SH-SY5Y (cell line): ENCODE data around the gene DNAJB8.

Experiments used
- GATA2 ChIP-seq: IDR thresholded peaks from 2 replicates; pipeline ENCODE4 v1.6.1; 2011; ENCODE audit warnings: mild to moderate bottlenecking, low read depth, low read length
- GATA3 ChIP-seq: IDR thresholded peaks from 2 replicates; pipeline ENCODE4 v1.6.1; 2011; ENCODE audit warnings: low read depth, mild to moderate bottlenecking, low read length, moderate library complexity

Gene DNAJB8

DNA sequence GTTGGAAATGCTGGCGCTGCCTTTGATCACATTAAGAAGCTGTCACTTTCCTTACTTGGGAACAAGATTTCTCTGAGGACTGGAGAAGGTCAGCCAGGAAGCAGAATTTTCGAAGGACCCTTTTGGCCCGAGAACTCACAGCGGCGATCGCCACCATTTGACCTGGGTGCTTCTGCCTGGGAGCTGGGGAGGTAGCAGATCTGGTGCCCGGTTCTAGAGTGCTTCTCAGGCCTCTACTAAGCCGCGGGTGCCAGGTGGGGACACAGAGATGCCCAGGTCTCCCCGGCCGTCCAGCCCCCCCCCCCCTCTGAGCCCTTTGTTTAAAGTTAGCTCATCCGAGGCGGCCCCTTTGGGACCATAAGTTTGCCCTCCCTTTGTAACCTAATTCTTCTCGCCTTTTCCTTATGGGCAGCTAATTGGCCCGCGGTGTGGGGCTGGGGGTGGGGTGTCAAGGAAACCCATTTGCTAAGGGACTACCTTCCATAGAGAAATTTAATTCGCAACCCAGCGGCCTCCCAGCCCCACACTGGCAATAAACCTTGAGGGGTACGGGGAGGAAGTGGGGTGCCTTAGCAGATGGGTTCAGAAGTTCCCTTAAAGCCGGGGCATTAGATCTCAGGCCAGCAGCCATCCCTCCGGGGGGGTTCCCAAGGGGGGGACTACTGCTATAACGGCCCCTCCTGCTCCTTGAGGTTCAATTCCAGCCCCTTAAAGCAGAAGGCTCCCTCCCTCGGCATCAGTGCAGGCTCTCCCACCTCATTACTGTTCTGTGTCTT is 24.4 kb upstream of the DNAJB8 start:
- TF ChIP-seq GATA3 (no peak), GATA2 (no peak)

DNA sequence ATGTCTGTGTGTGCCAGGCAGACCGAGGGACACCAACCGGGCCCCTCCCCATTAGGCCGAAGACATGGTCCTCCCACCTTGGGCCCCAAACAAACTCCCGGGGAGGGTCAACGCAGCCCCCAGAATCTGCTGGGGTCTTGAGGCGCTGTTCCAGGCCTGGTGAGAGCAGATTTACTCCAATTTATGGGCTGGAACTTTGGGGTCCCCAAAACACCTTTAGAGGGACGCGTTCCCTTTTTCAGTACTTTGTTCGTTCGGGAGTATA is 23.9 kb upstream of the DNAJB8 start:
- TF ChIP-seq GATA2 (no peak), GATA3 (no peak)

DNA sequence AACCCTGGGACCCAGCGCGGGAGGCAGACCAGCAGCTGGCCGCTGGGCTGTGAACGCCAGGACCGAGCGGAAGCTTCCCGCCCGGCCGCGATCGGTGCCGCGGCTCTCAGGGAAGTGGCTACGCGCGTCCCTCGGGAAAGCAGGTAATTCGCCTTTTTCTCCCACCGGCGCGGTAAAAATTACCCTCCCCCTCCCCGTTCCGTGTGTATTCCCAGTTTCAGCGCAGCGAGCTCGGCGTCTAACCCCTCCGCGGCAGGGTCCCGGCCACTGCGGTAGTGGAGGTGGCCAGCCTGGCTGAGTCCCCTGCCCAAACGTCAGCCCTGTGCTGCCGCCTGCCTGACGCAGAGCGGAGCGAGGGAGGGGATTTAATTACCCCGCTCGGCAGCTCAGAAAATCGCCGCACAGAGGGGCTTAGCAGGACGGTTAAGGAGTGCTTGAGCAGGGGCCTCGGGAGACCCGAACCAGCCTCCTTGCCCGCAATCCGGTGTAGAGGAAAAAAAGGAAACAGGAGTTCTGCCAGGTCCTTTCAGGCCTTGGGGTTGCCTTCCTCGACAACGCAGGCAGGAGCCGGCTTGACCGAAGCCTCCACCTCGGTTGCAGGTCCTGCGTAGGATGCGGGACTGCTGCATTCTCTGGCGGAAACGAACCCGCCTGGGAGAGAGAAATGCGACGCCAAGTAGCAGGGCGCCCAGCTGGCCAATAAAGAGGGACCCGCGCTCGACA is 23.4 kb upstream of the DNAJB8 start:
- TF ChIP-seq GATA3 = no peak
- no peak for TF ChIP-seq GATA2

DNA sequence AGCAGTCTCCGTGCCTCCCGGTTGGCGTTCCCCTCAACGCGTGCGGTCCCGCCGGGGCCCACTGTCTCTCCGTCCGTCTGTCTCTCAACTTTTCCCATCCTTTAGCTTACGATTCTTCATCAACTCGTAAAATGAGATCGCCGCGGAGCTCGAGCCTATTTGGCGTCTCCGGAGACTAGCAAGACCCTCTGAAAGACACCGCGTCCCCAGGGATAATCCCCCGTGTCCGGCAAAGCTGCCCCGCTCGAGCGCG is 22.9 kb upstream of the DNAJB8 start:
- TF ChIP-seq GATA2 (no peak), GATA3 (no peak)

DNA sequence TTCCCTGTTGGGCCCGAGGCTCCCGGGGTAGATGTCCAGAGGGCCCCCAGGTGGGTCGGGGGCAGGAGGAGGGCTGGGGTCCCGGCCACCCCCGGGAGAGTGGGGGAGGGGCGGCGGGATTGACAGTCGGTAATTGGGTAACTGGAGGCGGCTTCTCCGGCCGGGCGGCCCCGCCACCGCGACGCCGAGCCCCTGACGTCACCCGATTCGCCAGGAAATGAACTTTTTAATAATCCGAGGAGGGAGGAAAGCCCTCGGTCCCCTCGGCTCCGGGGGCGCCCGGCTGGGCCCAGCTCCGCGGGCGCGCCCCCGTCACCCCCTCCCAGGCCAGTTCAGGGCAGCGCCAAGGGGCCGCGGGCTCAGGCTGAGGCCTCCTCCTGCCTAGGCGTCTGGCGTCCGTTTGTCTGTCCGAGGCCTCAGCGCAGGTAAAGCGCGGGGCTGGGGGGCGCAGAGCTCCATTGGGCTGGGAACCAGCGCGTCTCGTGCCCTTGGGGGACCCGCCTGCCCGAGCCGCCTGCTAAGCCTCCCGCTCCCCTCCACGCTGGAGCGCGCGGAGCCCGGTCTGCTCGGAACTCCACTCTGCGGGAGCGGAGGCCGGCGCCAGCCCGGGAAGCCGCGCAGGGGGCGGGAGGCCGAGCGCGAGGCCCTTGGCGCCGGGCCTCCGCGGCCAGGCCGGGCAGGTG is 22.4 kb upstream of the DNAJB8 start:
- TF ChIP-seq GATA3 = no peak
- TF ChIP-seq GATA2 = no peak

DNA sequence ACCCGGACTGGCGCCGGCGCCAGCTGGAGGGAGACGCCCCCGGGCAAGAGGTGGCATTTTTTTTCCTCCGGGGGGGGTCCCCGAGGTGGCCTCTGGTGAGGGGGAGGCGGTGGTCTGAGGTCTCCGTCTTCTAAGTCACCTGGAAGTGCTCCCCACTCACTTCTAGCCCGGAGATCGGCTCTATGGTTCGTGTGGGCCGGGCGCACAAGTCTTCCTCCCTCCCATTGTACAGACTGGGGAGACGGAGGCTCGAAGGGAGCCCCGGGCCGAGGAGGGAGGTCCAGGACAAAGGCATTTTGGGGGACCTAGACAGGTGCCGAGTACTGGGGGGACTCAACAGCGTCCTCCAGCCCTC is 21.9 kb upstream of the DNAJB8 start:
- TF ChIP-seq GATA2 (no peak), GATA3 (no peak)

DNA sequence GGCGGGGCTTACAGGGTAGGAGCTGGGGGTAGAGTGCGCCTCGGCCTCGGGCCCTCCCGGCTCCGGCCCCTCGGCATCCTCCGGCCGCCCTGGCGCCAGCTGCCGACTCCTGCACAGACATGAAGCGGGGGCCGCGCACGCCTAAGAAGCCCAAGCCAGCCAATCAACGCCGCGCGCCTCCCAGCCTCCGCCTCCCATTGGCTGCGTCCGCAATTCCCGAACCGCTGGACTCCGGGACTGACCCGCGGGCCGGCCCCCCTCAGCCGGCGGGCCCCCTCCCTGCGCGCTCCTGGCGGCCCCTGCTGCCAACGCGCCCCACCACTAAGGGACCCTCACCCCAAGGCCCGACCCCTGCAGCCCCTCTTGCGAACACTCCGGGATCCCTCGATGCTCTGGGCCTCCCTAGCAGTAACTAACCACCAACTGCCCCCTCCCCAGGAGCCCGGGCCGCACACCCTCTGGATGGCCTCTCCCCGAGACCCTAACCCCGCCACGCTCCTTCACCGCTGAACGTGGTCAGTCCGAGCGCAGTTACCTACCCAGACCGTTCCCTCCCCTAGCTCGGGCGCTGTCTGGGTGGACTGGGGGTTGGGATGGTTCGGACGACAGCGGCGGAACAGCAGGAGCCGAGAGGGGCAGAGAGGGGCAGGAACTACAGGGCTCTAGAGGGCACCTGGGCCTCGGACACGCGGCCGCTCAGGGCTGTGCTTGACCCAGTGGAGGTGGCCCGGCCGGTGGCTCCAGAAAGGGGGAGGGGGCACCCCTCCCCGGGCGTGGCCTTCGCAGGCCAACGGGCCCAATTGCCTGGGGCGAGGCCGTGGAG is 21.3 kb upstream of the DNAJB8 start:
- TF ChIP-seq GATA3 = no peak
- TF ChIP-seq GATA2 = no peak

DNA sequence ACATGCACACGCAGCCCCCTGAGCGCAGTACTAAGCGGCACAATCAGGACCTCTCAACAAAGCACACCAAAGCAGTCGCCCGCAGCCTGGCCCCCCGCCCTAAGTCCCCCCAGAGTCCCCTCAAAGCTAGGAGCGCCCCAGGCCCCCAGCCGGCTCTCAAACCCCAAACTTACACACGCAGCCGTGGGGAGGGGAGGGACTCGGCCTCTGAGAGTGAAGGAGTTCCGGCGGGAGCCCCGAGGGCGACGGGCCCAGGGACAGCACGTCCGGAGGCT is 20.8 kb upstream of the DNAJB8 start:
- TF ChIP-seq GATA2 (no peak), GATA3 (no peak)

DNA sequence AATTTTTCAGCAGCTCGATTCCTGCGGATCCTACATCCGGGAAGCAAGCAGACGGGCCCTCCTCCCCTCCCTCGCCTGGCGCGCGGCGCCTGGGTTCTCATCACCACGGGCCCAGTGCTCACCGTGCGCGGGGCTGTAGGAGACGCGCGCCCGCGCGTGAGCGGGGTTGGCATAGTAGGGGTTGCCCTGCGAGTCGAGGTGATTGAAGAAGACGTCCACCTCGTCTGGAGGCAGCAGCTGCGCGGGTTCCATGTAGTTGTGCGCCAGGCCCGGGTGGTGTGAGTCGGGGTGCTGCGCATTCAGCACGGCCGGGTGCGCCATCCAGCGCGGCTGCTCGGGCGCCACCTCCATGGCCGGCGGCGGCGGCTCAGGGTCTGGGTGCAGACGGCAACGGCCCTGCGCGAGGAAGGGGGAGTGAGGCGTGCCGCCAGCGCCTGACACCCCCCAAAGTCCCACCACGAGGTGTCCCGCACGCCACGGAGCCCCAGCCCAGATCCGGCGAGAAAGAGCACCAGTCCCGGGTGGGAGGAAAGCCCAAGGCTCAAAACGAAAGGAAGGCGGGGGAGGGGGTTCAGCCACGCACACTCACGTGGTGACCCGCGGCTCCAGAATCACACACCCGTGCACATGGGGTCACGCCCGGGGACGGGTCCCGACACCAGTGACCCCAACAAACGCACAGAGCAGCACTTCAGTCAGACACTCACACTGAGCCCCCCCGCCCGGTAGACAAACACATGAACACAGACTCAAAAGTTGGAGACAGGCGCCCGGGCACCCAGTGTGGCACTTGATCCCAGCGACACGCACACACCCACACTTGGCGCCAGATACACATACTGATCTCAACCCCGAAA is 20.2 kb upstream of the DNAJB8 start:
- TF ChIP-seq GATA2 (no peak), GATA3 (no peak)

DNA sequence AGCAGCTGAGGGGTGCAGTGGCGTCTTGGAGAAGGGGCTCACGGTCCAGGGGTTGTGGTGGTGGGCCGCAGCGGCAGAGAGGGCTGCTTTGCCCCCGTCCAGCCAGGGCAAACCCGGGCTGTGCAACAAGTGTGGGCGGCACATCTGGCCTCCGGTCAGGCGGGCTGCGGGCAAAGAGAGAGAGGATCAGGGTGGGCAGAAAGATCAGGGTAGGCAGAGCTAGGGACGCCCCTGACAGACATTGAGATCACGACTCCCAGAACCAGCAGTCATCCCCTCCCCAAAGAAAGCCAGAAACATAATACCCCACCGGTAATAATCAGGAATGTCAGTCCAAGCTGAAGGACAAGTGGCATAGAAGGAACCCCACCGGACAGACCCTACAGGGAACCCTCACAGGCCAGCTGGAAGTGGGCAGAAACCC is 19.5 kb upstream of the DNAJB8 start:
- TF ChIP-seq GATA2 = no peak
- TF ChIP-seq GATA3 = no peak

DNA sequence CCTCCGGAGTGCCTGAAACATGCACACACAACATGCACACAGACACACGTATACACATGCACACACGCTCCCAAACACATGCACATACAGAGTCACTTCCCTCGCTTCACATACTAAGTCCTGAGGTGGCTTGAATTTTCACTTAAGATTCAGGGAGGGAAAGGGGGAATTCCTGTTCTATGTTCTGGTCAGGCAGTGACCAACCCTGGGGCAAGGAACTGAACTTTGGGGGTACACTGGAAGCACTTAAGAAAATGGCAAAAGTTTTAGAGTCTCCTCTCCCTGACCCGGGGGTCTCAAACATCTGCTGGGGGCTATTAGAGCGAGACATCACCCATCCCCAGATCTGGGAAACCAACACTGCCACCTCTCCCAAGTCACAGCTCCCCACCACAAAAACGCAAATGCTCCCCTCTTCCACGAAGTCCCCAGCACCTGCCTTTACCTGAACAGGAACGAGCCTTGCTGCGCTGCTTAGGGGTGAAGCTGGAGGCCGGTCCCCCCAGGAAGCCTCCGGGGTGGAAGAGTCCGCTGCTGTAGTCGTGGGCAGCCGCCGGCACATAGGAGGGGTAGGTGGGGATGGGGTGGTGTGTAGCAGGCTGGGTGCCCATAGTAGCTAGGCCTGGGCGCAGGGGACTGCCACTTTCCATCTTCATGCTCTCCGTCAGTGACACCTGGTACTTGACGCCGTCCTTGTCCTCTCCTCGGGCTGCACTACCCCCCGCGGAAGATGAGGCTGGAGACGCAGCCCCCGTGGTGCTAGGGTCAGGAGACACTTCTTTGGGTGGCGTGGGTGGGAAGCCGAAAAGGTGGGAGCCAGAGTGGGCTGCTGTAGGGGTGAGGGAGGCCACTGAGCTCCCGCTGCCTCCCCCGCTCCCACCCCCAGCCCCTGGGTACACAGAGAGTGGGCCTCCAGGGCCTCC is 18.9 kb upstream of the DNAJB8 start:
- no peak for TF ChIP-seq GATA3
- no peak for TF ChIP-seq GATA2

DNA sequence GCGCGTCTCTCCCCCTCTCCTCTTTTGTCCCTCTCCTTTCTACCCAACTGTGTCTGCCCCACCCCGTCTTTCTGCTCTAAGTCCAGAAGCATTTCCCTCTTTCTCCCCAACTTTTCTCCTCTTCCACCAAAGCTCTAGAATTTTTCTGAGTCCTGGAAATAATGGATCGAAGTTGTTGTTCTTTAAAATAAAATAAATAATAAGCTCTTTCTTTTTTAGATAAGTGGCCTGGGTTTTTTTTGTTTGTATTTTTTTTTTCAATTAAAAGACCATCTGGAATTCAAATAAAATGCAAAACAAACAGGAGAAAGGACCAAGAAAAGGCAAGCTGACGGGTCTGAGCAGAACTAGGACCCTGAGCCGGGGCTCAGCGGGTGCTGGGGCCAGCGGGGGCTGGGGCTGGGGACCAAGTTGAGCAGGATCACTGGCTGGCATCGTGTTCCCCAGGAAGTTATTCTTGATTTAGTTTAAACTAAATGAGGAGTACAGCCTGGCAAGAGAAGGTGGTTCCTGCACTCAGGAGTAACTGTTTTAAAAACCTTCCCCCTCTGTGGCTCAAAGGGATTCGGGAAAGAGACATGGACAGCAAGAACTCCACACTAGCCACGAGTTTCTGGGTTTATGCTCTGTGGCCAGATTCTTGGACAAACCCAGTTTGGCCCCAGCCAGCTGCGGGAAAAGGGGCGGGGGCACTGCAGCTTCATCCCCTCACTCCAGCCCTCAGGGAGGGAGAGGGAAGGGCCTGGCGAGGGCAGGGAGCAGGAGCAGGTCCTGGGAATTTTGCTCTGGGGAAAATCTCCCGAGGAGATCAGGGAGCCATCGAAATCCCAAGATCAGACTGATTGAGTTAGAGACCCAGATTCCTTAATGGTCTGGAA is 18.0 kb upstream of the DNAJB8 start:
- TF ChIP-seq GATA2 (peak; percentile 71), GATA3 (no peak)
